ENCODE measurements around the gene TMEM108. TPM values are rescaled to one million over a fixed set of nuclear protein-coding genes. Genes with fewer than 3 reads are reported as not detected.

The TMEM108 gene
- total and polyA plus RNA-seq, 12 donors = 0.40 to 4.0 (median 1.5) TPM

DNA sequence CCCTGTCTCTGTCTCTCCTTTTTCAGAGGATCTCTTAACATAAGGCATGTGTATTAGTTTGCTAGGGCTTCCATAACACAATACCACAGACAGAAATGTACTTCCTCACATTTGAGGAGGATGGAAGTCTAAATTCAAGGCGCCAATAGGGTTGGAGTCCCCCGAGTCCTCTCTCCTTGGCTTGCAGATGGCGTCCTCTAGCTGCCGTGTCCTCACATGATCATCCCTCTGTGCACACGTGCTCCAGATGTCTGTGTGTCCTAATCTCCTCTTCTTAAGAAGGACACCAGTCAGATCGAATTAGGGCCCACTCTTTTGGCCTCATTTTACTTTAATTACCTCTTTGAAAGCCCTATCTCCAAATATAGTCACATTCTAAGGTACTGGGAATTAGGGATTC lies 338.6 kb downstream of the TMEM108 start:
- H3K36me3 ChIP-seq = no peaks in the 10 kb centered on the region
- intact Hi-C loops (cut with DNase I) = loop anchor here in 9 of 10 donors (1.0 to 5.0 kb wide), 5 partner anchors 335 to 645 kb away; partner anchors contain the start of gene TMEM108 (in 1 of the 9)
- no peaks in the 10 kb centered on the region for H3K9me3 ChIP-seq
- TF ChIP-seq, protein P1, sequence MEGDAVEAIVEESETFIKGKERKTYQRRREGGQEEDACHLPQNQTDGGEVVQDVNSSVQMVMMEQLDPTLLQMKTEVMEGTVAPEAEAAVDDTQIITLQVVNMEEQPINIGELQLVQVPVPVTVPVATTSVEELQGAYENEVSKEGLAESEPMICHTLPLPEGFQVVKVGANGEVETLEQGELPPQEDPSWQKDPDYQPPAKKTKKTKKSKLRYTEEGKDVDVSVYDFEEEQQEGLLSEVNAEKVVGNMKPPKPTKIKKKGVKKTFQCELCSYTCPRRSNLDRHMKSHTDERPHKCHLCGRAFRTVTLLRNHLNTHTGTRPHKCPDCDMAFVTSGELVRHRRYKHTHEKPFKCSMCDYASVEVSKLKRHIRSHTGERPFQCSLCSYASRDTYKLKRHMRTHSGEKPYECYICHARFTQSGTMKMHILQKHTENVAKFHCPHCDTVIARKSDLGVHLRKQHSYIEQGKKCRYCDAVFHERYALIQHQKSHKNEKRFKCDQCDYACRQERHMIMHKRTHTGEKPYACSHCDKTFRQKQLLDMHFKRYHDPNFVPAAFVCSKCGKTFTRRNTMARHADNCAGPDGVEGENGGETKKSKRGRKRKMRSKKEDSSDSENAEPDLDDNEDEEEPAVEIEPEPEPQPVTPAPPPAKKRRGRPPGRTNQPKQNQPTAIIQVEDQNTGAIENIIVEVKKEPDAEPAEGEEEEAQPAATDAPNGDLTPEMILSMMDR (IDR thresholded peaks at IDR 0.05) = peak in 4 of 9 donors; percentile 22 to 31 (median 23)
- H3K4me1 ChIP-seq = peaks cover 0 to 9% (median 3%) of the 10 kb centered on the region in 9 donors
- H3K4me3 ChIP-seq = no peak overlapping the region
- DNase-seq (no peak), ATAC-seq (peak in 3 of 8 donors; percentile 27 to 67 (median 48))
- 45 to 52% methylated on average over 6 of the region's 6 CpGs for WGBS, 2 donors
- H3K27ac ChIP-seq = no peak overlapping the region
- peaks cover 0 to 5% (median 0%) of the 10 kb centered on the region in 7 donors for H3K27me3 ChIP-seq

DNA sequence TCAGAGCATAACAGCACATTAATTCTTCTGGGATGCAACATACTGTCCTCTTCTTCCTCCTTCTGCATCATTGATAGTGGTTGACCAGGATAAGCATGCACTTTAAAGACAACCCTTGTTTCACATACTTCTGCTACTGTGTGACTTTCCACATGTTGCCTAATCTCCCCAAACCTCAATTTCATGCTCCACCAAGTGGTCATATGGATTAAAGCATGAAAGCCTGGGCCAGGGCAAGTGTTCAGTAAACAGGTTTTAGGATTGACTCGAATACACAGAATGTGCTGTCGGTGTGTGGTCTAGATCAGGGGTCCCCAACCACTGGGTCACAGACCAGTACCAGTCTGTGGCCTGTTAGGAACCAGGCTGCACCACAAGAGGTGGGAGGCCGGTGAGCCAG lies 339.2 kb downstream of the TMEM108 start:
- no peak for DNase-seq
- peak; percentile 27 to 82 (median 60) for ATAC-seq
- no peaks in the 10 kb centered on the region for H3K9me3 ChIP-seq
- H3K27me3 ChIP-seq = peaks cover 0 to 5% (median 0%) of the 10 kb centered on the region in 7 donors
- 67 to 73% methylated on average over 3 of the region's 3 CpGs for WGBS, 2 donors
- no peaks in the 10 kb centered on the region for H3K36me3 ChIP-seq
- TF ChIP-seq, protein P1 (IDR thresholded peaks at IDR 0.05) = peak in 8 of 9 donors; percentile 43 to 61 (median 50)
- peaks cover 0 to 6% (median 2%) of the 10 kb centered on the region in 9 donors for H3K4me1 ChIP-seq
- H3K27ac ChIP-seq = no peak overlapping the region
- H3K4me3 ChIP-seq = no peak overlapping the region
- intact Hi-C loops (cut with DNase I) = loop anchor here in 9 of 10 donors (1.0 to 5.0 kb wide), 5 partner anchors 335 to 645 kb away; partner anchors contain the start of gene TMEM108 (in 1 of the 9)

DNA sequence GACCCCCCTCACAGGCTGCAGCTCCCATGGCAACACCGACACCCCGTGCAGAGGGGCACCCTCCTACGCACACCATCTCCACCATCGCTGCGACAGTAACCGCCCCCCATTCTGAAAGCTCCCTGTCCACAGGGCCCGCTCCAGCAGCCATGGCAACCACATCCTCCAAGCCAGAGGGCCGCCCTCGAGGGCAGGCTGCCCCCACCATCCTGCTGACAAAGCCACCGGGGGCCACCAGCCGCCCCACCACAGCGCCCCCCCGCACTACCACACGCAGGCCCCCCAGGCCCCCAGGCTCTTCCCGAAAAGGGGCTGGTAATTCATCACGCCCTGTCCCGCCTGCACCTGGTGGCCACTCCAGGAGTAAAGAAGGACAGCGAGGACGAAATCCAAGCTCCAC lies 341.7 kb downstream of the TMEM108 start:
- Histone ChIP-seq H3K27me3 (peaks cover 0 to 5% (median 0%) of the 10 kb centered on the region in 7 donors), H3K36me3 (no peaks in the 10 kb centered on the region), H3K4me3 (no peak overlapping the region), H3K9me3 (no peaks in the 10 kb centered on the region), H3K27ac (no peak overlapping the region), H3K4me1 (peaks cover 0 to 12% (median 3%) of the 10 kb centered on the region in 9 donors)
- 93 to 95% methylated on average over 19 of the region's 19 CpGs for WGBS, 2 donors
- intact Hi-C loops (cut with DNase I) = loop anchor here in 7 of 10 donors (2.0 to 10.0 kb wide), 5 partner anchors 338 to 648 kb away; no protein-coding TSS in a partner anchor
- DNase-seq = no peak
- ATAC-seq = no peak
- TF ChIP-seq, protein P1 (IDR thresholded peaks at IDR 0.05) = no peak

DNA sequence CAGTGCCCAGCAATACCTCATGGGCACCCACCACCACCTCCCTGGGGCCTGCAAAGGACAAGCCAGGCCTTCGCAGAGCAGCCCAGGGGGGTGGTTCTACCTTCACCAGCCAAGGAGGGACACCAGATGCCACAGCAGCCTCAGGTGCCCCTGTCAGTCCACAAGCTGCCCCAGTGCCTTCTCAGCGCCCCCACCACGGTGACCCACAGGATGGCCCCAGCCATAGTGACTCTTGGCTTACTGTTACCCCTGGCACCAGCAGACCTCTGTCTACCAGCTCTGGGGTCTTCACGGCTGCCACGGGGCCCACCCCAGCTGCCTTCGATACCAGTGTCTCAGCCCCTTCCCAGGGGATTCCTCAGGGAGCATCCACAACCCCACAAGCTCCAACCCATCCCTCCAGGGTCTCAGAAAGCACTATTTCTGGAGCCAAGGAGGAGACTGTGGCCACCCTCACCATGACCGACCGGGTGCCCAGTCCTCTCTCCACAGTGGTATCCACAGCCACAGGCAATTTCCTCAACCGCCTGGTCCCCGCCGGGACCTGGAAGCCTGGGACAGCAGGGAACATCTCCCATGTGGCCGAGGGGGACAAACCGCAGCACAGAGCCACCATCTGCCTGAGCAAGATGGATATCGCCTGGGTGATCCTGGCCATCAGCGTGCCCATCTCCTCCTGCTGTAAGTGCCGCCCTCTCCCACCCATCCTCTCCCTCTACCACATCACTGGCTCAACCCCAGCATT lies 342.5 kb downstream of the TMEM108 start:
- Histone ChIP-seq H3K36me3 (no peaks in the 10 kb centered on the region), H3K4me1 (peaks cover 0 to 12% (median 3%) of the 10 kb centered on the region in 9 donors), H3K27me3 (peaks cover 0 to 9% (median 0%) of the 10 kb centered on the region in 7 donors), H3K9me3 (no peaks in the 10 kb centered on the region), H3K4me3 (no peak overlapping the region), H3K27ac (no peak overlapping the region)
- ATAC-seq (no peak), DNase-seq (no peak)
- 93% methylated on average over 16 of the region's 16 CpGs for WGBS, 2 donors
- intact Hi-C loops (cut with DNase I) = loop anchor here in 6 of 10 donors (2.0 to 10.0 kb wide), 5 partner anchors 338 to 648 kb away; no protein-coding TSS in a partner anchor
- TF ChIP-seq, protein P1 (IDR thresholded peaks at IDR 0.05) = no peak
